GM12878 (cell line): ENCODE results near the gene RCBTB2. TPM values are rescaled to one million over a fixed set of nuclear protein-coding genes. Genes with fewer than 3 reads are reported as not detected.

Source experiments
- BHLHE40 ChIP-seq, 2 experiments: fragments of 450-650 bp in 1 of 2; IDR thresholded peaks; 2 replicates each; pipeline ENCODE4 v1.6.1; 2011 to 2017; ENCODE audit warnings: low read depth in 2 of 2, borderline replicate concordance in 1 of 2, improper control_type of control experiment in 1 of 2, low read length in 1 of 2, mild to moderate bottlenecking in 1 of 2
- CHD2 ChIP-seq: IDR thresholded peaks from 2 replicates; pipeline ENCODE4 v1.6.1; 2011; ENCODE audit warnings: low read depth, low read length, improper control_type of control experiment, borderline replicate concordance
- FOXK2 ChIP-seq: fragments of 450-650 bp; IDR thresholded peaks from 2 replicates; pipeline ENCODE4 v1.6.1; 2017; ENCODE audit warnings: mild to moderate bottlenecking, moderate library complexity
- MYB ChIP-seq: fragments of 150-350 bp; IDR thresholded peaks from 2 replicates; pipeline ENCODE4 v1.6.1; 2014; ENCODE audit warnings: mild to moderate bottlenecking, low read depth, low read length, borderline replicate concordance
- PAX8 ChIP-seq: fragments of 450-650 bp; IDR thresholded peaks from 2 replicates; pipeline ENCODE4 v1.6.1; 2017; ENCODE audit warnings: mild to moderate bottlenecking, moderate library complexity
- POLR2AphosphoS5 ChIP-seq: IDR thresholded peaks from 2 replicates; pipeline ENCODE4 v1.6.1; 2011; ENCODE audit warnings: mild to moderate bottlenecking, low read length, inconsistent platforms
- SMAD5 ChIP-seq: IDR thresholded peaks from 2 replicates; pipeline ENCODE4 v1.6.1; 2016; ENCODE audit warnings: antibody characterized with exemption, low read depth
- STAT1 ChIP-seq: fragments of 450-650 bp; conservative IDR thresholded peaks from 2 replicates; pipeline ENCODE4 v1.6.1; 2014; ENCODE audit warnings: antibody characterized with exemption, mild to moderate bottlenecking
- TCF12 ChIP-seq: IDR thresholded peaks from 2 replicates; pipeline ENCODE4 v1.6.1; 2011; ENCODE audit warnings: low read depth, mild to moderate bottlenecking, low read length
- polyA plus RNA-seq, 11 experiments: library from polyadenylated mRNA; depleted of rRNA in 4 of 11; unstranded in 6 of 11; stranded (reverse) in 5 of 11; fragments of >200 nt; fragmentation: Nextera tagmentation in 4 of 11; fragmentation: Illumina TruSeq in 1 of 11; extraction: Ambion mirVana in 4 of 11; extraction: Trizol in 1 of 11; gene quantifications; 1 replicate in 1 of 11; 2 replicates in 10 of 11; pipeline versions ENCODE4 v1.2.1 to v1.2.3, GENCODE V29; 2011 to 2016; ENCODE audit warnings: inconsistent platforms in 2 of 11, missing spikeins in 2 of 11, low read depth in 1 of 11
- total RNA-seq, 4 experiments: library from RNA; depleted of rRNA in 3 of 4; stranded (reverse); fragments of >200 nt in 3 of 4; fragmentation: Illumina TruSeq in 1 of 4; extraction: Trizol in 1 of 4; gene quantifications; 2 replicates each; pipeline versions ENCODE4 v1.2.1 to v1.2.3, GENCODE V29; 2013 to 2021
- TF ChIP-seq, protein P1 (sequence below): fragments of 450-650 bp; IDR thresholded peaks from 2 replicates; pipeline ENCODE4 v1.6.1; 2014; ENCODE audit warnings: mild to moderate bottlenecking
- TF ChIP-seq, protein P2 (sequence below): fragments of 450-650 bp; IDR thresholded peaks from 2 replicates; pipeline ENCODE4 v1.6.1; 2017; ENCODE audit warnings: mild to moderate bottlenecking, moderate library complexity
- TF ChIP-seq, protein P3 (sequence below): IDR thresholded peaks from 2 replicates; pipeline ENCODE4 v1.6.1; 2011; ENCODE audit warnings: borderline replicate concordance, low read depth, mild to moderate bottlenecking, moderate library complexity, low read length; ENCODE audit not compliant: insufficient read depth, poor library complexity, severe bottlenecking

Gene RCBTB2
- total and polyA plus RNA-seq, 10 of the 15 experiments (the other 5 are each of a cell fraction or from before 2014, with no cell fraction given): 5.0 to 16.0 (median 8.5) TPM

DNA sequence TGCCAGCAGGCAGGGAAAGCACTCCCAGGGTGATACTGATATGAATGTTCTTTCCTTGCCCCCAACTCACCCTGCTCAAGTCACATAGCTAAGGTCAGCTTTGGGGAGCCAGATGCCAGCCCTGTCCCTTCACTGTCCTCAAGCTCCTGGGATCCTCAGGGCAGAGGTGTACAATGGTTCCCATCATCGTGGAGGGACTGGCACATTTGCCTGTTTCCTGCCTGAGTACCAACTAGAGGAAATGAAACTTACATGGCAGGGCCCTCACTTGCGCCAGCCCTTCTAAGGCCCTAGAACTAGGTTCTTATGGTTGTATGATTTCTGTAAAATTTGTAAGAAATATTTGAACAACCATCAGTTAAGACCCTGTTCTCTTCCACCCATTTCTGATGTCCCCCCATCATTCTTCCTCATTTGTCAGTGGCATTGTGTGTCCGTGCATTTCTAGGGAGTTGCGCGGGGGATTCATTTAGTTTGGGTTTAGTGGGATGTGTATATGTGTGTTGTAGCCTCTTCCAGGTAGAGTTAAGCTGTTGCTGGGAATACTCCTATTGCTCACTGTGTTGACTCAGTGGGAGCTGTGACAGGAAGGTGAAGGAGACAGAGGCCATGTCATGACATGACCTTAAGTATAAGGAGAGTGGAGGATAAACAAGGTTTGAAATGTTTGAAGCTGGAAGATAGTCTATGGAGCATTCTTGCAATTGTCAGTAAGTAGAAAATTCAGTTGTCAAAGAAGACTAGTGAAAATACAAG lies 41.3 kb upstream of the RCBTB2 start (continued):
- TF ChIP-seq, protein P1, sequence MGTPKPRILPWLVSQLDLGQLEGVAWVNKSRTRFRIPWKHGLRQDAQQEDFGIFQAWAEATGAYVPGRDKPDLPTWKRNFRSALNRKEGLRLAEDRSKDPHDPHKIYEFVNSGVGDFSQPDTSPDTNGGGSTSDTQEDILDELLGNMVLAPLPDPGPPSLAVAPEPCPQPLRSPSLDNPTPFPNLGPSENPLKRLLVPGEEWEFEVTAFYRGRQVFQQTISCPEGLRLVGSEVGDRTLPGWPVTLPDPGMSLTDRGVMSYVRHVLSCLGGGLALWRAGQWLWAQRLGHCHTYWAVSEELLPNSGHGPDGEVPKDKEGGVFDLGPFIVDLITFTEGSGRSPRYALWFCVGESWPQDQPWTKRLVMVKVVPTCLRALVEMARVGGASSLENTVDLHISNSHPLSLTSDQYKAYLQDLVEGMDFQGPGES: no peak
- no peak for TF ChIP-seq CHD2
- TF ChIP-seq, protein P2, sequence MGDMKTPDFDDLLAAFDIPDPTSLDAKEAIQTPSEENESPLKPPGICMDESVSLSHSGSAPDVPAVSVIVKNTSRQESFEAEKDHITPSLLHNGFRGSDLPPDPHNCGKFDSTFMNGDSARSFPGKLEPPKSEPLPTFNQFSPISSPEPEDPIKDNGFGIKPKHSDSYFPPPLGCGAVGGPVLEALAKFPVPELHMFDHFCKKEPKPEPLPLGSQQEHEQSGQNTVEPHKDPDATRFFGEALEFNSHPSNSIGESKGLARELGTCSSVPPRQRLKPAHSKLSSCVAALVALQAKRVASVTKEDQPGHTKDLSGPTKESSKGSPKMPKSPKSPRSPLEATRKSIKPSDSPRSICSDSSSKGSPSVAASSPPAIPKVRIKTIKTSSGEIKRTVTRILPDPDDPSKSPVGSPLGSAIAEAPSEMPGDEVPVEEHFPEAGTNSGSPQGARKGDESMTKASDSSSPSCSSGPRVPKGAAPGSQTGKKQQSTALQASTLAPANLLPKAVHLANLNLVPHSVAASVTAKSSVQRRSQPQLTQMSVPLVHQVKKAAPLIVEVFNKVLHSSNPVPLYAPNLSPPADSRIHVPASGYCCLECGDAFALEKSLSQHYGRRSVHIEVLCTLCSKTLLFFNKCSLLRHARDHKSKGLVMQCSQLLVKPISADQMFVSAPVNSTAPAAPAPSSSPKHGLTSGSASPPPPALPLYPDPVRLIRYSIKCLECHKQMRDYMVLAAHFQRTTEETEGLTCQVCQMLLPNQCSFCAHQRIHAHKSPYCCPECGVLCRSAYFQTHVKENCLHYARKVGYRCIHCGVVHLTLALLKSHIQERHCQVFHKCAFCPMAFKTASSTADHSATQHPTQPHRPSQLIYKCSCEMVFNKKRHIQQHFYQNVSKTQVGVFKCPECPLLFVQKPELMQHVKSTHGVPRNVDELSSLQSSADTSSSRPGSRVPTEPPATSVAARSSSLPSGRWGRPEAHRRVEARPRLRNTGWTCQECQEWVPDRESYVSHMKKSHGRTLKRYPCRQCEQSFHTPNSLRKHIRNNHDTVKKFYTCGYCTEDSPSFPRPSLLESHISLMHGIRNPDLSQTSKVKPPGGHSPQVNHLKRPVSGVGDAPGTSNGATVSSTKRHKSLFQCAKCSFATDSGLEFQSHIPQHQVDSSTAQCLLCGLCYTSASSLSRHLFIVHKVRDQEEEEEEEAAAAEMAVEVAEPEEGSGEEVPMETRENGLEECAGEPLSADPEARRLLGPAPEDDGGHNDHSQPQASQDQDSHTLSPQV: no peak
- TF ChIP-seq PAX8: no peak
- TF ChIP-seq, protein P3, sequence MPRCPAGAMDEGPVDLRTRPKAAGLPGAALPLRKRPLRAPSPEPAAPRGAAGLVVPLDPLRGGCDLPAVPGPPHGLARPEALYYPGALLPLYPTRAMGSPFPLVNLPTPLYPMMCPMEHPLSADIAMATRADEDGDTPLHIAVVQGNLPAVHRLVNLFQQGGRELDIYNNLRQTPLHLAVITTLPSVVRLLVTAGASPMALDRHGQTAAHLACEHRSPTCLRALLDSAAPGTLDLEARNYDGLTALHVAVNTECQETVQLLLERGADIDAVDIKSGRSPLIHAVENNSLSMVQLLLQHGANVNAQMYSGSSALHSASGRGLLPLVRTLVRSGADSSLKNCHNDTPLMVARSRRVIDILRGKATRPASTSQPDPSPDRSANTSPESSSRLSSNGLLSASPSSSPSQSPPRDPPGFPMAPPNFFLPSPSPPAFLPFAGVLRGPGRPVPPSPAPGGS: no peak
- TF ChIP-seq SMAD5: no peak
- TF ChIP-seq MYB: no peak
- TF ChIP-seq TCF12: no peak
- TF ChIP-seq POLR2AphosphoS5: no peak
- no peak for TF ChIP-seq BHLHE40 (IDR thresholded peaks at IDR 0.05; ENCODE audit: borderline replicate concordance in 1 of 2, low read depth in 2 of 2, low read length in 1 of 2)
- no peak for TF ChIP-seq FOXK2
- no peak for TF ChIP-seq STAT1
